Glutamatergic neuron (in vitro differentiated cells): ENCODE data around the gene NFKBIE. TPM values are rescaled to one million over a fixed set of nuclear protein-coding genes. Genes with fewer than 3 reads are reported as not detected.

ENCODE experiments used
- DNase-seq: peaks from one replicate; pipeline ENCODE4 v3.0.0; 2022
- H3K27ac Mint-ChIP-seq: one replicate; pipeline ENCODE4 v1.8.0; 2020; ENCODE audit warnings: mild to moderate bottlenecking, mixed read lengths, inconsistent platforms; ENCODE audit not compliant: unreplicated experiment
- H3K27me3 Mint-ChIP-seq: one replicate; pipeline ENCODE4 v1.8.0; 2020; ENCODE audit warnings: mild to moderate bottlenecking, moderate library complexity, mixed read lengths, inconsistent platforms; ENCODE audit not compliant: unreplicated experiment
- H3K36me3 Mint-ChIP-seq: one replicate; pipeline ENCODE4 v1.8.0; 2020; ENCODE audit warnings: mild to moderate bottlenecking, mixed read lengths, inconsistent platforms; ENCODE audit not compliant: unreplicated experiment
- H3K4me1 Mint-ChIP-seq: one replicate; pipeline ENCODE4 v1.8.0; 2020; ENCODE audit warnings: mild to moderate bottlenecking, low read depth, mixed read lengths, inconsistent platforms; ENCODE audit not compliant: unreplicated experiment
- H3K4me3 Mint-ChIP-seq: one replicate; pipeline ENCODE4 v1.8.0; 2020; ENCODE audit warnings: mild to moderate bottlenecking, mixed read lengths, inconsistent platforms; ENCODE audit not compliant: unreplicated experiment
- H3K9me3 Mint-ChIP-seq: one replicate; pipeline ENCODE4 v1.8.0; 2020; ENCODE audit warnings: mild to moderate bottlenecking, moderate library complexity, mixed read lengths, inconsistent platforms; ENCODE audit not compliant: unreplicated experiment
- total RNA-seq: library from RNA; stranded (reverse); fragmentation: NEBNext Ultra II Directional; extraction: Animal tissue kit (Norgen Biotek cat#: 25700); gene quantifications from one replicate; pipeline ENCODE4 v1.2.1, GENCODE V29; 2021; ENCODE audit not compliant: unreplicated experiment
- TF ChIP-seq, protein P1 (sequence below): fragments of 200-600 bp; sonication (generic); IDR thresholded peaks from one replicate; pipeline ENCODE4 v1.5.0; 2021; ENCODE audit not compliant: partially characterized antibody, unreplicated experiment

Gene NFKBIE
- total RNA-seq, 1 donor from 2014 or later = 15.3 TPM

- Mint-ChIP-seq H3K9me3 (peaks cover 7% of the 10 kb centered on the region), H3K4me3 (peak overlapping the region; percentile 77), H3K4me1 (no peaks in the 10 kb centered on the region), H3K36me3 (no peaks in the 10 kb centered on the region), H3K27me3 (peaks cover 10% of the 10 kb centered on the region), H3K27ac (no peak overlapping the region)
- TF ChIP-seq, protein P1, sequence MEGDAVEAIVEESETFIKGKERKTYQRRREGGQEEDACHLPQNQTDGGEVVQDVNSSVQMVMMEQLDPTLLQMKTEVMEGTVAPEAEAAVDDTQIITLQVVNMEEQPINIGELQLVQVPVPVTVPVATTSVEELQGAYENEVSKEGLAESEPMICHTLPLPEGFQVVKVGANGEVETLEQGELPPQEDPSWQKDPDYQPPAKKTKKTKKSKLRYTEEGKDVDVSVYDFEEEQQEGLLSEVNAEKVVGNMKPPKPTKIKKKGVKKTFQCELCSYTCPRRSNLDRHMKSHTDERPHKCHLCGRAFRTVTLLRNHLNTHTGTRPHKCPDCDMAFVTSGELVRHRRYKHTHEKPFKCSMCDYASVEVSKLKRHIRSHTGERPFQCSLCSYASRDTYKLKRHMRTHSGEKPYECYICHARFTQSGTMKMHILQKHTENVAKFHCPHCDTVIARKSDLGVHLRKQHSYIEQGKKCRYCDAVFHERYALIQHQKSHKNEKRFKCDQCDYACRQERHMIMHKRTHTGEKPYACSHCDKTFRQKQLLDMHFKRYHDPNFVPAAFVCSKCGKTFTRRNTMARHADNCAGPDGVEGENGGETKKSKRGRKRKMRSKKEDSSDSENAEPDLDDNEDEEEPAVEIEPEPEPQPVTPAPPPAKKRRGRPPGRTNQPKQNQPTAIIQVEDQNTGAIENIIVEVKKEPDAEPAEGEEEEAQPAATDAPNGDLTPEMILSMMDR = no peak
- DNase-seq = no peak
Observed at GRCh38 chr6:44298055-44298803, 32.9 kb upstream of the NFKBIE start.

GRCh38 chr6:44297063-44298038, 32.0 kb upstream of the NFKBIE start:
- Mint-ChIP-seq H3K27me3 (peaks cover 13% of the 10 kb centered on the region), H3K9me3 (peaks cover 9% of the 10 kb centered on the region), H3K36me3 (no peaks in the 10 kb centered on the region), H3K27ac (no peak overlapping the region), H3K4me3 (peak overlapping the region; percentile 77), H3K4me1 (no peaks in the 10 kb centered on the region)
- TF ChIP-seq, protein P1 = no peak
- DNase-seq = peak; percentile 81

DNA sequence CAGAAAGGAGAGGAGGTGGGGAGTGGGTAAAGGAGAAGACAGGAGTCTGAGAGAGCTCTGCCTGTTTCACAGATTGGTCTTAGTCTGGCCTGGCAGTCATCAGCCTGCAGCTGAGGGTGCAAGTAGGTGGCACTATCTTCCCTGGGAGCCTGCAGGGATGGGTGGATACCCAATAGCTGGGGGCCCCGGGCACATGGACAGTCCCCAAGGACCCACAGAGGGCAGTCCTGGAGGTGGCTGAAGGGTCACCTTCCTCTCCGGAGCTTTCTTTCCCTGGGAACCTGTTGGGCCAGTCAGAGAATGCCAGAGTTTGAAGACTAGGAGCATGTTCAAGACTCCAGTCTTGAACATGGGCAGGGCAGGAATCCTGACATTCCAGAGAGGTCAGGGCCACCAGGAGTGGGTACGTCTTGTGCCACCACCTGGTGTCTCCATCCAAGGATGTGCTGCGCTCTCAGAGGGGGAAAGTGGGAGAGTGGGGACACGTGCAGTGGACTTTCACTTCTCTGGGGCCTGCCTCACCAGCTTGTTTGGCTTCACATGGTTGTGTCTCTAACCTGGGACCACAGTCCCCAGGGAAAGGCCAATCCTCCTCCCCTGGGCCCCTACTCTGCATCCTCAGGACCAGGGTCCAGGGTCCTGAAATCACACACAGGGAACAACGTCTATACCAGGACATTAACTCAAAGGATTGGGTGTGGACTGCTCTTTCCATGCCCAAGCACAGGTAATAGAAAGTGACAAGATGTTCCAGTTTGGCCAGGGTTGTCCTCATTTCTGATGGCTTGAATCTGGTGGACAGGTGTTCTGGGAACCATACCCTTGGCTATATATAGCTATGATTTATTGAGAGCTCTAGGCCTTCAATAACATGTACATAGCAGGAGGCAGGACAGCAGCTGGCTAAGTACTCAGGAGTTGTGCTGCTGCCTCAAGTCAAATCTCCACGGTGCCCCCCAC, 29.8 kb upstream of the NFKBIE start:
- H3K27me3 Mint-ChIP-seq = peaks cover 14% of the 10 kb centered on the region

DNA sequence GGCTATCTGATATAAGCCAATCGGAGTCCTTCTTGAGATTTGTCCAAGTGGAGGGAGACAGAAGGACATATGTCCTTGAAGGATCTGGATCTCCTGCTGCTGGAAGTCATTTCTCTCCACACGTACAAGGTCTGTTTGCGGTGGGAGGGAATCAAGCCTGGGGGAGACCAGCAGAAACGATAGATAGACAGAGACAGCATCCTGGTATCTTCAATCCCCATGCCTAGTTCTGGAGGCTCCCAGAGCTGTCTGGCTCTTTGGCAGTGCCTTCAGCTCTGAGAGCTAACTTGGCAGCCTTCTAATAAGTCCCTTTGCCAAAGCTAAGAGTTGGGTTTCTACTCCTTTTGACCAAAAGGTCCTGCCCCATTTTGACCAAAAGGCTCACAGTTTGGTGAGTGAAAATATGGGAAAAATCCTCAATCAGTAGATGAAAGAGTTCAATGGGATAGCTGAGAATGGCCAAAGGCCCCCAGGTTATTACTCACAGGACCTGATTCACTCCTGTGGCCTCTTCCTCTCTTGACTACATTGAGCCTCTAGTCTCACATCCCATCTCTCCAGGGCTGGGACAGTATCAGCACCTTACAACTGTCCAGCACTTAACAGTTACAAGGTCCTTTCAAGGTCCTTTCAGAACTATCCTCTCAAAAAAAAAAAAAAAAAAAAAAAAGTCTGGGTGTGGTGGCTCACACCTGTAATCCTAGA, 27.5 kb upstream of the NFKBIE start:
- H3K27ac Mint-ChIP-seq = no peak overlapping the region
- DNase-seq = no peak
- H3K4me1 Mint-ChIP-seq = peaks cover 4% of the 10 kb centered on the region
- H3K36me3 Mint-ChIP-seq = peaks cover 2% of the 10 kb centered on the region
- H3K27me3 Mint-ChIP-seq = peaks cover 17% of the 10 kb centered on the region
- TF ChIP-seq, protein P1 = no peak
- H3K4me3 Mint-ChIP-seq = no peak overlapping the region
- peaks cover 8% of the 10 kb centered on the region for H3K9me3 Mint-ChIP-seq

More for the DNA sequence above, 29.8 kb upstream of the NFKBIE start:
- no peak overlapping the region for H3K27ac Mint-ChIP-seq
- TF ChIP-seq, protein P1 = no peak
- peaks cover under 1% of the 10 kb centered on the region for H3K4me1 Mint-ChIP-seq
- no peaks in the 10 kb centered on the region for H3K36me3 Mint-ChIP-seq
- H3K9me3 Mint-ChIP-seq = peaks cover 8% of the 10 kb centered on the region
- no peak overlapping the region for H3K4me3 Mint-ChIP-seq
- DNase-seq = no peak
